Body of pancreas (tissue), 4 donors: ENCODE results near the gene TMEM221. TPM values are rescaled to one million over a fixed set of nuclear protein-coding genes. Genes with fewer than 3 reads are reported as not detected.

ENCODE experiments used
- ATAC-seq: fragments of 150-250 bp; one replicate; pipeline ENCODE4 v1.9.1; 2016
- DNase-seq, 4 donors: peaks; one replicate each; pipeline ENCODE4 v3.0.0-alpha.2; 2019
- H3K27ac ChIP-seq, 4 donors: fragments of 200-600 bp; sonication (generic); 1 replicate in 3 of 4; 2 replicates in 1 of 4; pipeline versions ENCODE4 v1.5.1 to v1.6.1; 2016 to 2019; ENCODE audit warnings: mild to moderate bottlenecking in 1 of 4, mixed read lengths in 1 of 4, moderate library complexity in 1 of 4
- H3K27me3 ChIP-seq, 2 donors: fragments of 200-600 bp; sonication (generic); one replicate each; pipeline ENCODE4 v1.6.0; 2016; ENCODE audit warnings: mild to moderate bottlenecking in 1 of 2
- H3K36me3 ChIP-seq, 2 donors: fragments of 200-600 bp; sonication (generic); replicated peaks in 1 of 2; 2 replicates each; pipeline ENCODE4 v1.5.1; 2016; ENCODE audit warnings: low read depth in 2 of 2; ENCODE audit not compliant: insufficient read depth in 1 of 2
- H3K4me1 ChIP-seq: fragments of 200-600 bp; sonication (generic); one replicate; pipeline ENCODE4 v1.6.0; 2016
- H3K4me3 ChIP-seq, 2 donors: fragments of 200-600 bp; sonication (generic); 1 replicate in 1 of 2; 2 replicates in 1 of 2; pipeline ENCODE4 v1.5.1; 2016 to 2019
- H3K9me3 ChIP-seq, 3 donors: fragments of 200-600 bp; sonication (generic); 1 replicate in 2 of 3; 2 replicates in 1 of 3; pipeline ENCODE4 v1.5.1; 2016
- CTCF ChIP-seq, 7 experiments: fragments of 450-650 bp in 4 of 7; fragments of 200-600 bp in 3 of 7; sonication (generic) in 3 of 7; IDR thresholded peaks; one replicate each; pipeline ENCODE4 v1.5.1; 2016 to 2019; ENCODE audit warnings: antibody characterized with exemption in 7 of 7
- POLR2A ChIP-seq, 3 donors: fragments of 450-650 bp; IDR thresholded peaks; one replicate each; pipeline ENCODE4 v1.6.1; 2016; ENCODE audit warnings: antibody characterized with exemption in 3 of 3, mild to moderate bottlenecking in 2 of 3
- WGBS, 2 donors: methylation state at CpG; one replicate each; pipeline ENCODE4 v1.1.5; 2017; 5-methylcytosine and 5-hydroxymethylcytosine counted together
- intact Hi-C: fragments of 100-400 bp; cut with DNase I; formaldehyde crosslinking; loops from one replicate; pipeline ENCODE4 v1.15.1; 2023
- total RNA-seq, 2 donors: library from RNA; depleted of rRNA; stranded (reverse); fragments of >200 nt; gene quantifications; one replicate each; pipeline ENCODE4 v1.1.0, GENCODE V29; 2016

The TMEM221 gene
- total RNA-seq, 2 donors from 2014 or later, result 0.52 TPM; not detected in 1

- H3K9me3 ChIP-seq, result no peaks in the 10 kb centered on the region
- TF ChIP-seq POLR2A (IDR thresholded peaks at IDR 0.05), result no peak
- TF ChIP-seq CTCF (IDR thresholded peaks at IDR 0.05), result no peak
- H3K4me3 ChIP-seq, result no peak overlapping the region
- DNase-seq, result no peak
- no peaks in the 10 kb centered on the region for H3K36me3 ChIP-seq
- intact Hi-C loops, result no loop called here
- no peak overlapping the region for H3K27ac ChIP-seq
- peaks cover 20% of the 10 kb centered on the region for H3K4me1 ChIP-seq
- 75 to 79% methylated on average over 8 to 15 of the region's 18 CpGs for WGBS, 2 donors
- no peak for ATAC-seq
- no peaks in the 10 kb centered on the region for H3K27me3 ChIP-seq
Observed at GRCh38 chr19:17487284-17488121, 39.0 kb upstream of the TMEM221 start.

- ATAC-seq (no peak), DNase-seq (no peak)
- peaks cover 20% of the 10 kb centered on the region for H3K4me1 ChIP-seq
- no peaks in the 10 kb centered on the region for H3K9me3 ChIP-seq
- H3K4me3 ChIP-seq, result no peak overlapping the region
- no peaks in the 10 kb centered on the region for H3K27me3 ChIP-seq
- intact Hi-C loops, result no loop called here
- 94 to 95% methylated on average over 9 to 57 of the region's 58 CpGs for WGBS, 2 donors
- H3K27ac ChIP-seq, result no peak overlapping the region
- TF ChIP-seq CTCF (IDR thresholded peaks at IDR 0.05) (no peak), POLR2A (IDR thresholded peaks at IDR 0.05) (no peak)
- no peaks in the 10 kb centered on the region for H3K36me3 ChIP-seq
Observed at GRCh38 chr19:17486545-17487240, 38.2 kb upstream of the TMEM221 start.

DNA sequence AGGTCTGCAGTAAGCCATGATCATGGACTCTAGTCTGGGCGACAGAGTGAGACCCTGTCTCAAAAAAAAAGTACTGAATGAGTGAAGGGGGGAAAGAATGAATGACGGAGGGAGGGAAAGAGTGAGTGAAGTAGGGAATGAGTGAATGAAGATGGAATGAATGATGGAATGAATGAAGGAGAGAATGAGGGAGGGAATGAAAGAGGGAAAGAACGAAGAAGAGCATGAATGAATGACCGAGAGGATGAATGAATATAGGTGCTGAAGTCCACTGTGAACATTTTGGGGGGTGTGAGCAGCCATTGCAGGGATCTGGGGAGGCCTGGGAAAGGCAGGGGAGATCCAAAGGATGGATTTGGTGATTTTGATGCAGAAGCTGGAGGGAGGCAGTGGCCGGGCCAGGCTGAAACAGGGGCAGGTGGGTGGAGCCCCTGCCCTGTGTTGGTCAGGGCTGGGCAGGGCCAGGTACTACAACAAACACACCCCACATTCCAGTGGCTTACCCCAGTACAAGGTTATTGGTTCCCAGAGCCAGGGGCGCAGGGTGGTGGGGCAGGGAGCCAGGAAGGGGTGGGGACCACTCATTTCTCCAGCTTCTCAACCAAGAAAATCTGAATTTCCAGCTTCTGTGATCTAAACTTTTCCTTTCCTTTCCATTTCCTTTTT, 36.2 kb upstream of the TMEM221 start:
- WGBS, 2 donors, result 93 to 94% methylated on average over 6 of the region's 6 CpGs
- DNase-seq, result no peak
- H3K27ac ChIP-seq, result no peak overlapping the region
- no peak for ATAC-seq
- H3K4me1 ChIP-seq, result peaks cover 20% of the 10 kb centered on the region
- no peaks in the 10 kb centered on the region for H3K36me3 ChIP-seq
- intact Hi-C loops, result no loop called here
- no peak overlapping the region for H3K4me3 ChIP-seq
- no peak for TF ChIP-seq CTCF (IDR thresholded peaks at IDR 0.05)
- TF ChIP-seq POLR2A (IDR thresholded peaks at IDR 0.05), result no peak
- H3K27me3 ChIP-seq, result no peaks in the 10 kb centered on the region
- no peaks in the 10 kb centered on the region for H3K9me3 ChIP-seq

- no peaks in the 10 kb centered on the region for H3K27me3 ChIP-seq
- DNase-seq (no peak), ATAC-seq (no peak)
- no peak overlapping the region for H3K27ac ChIP-seq
- intact Hi-C loops, result no loop called here
- no peak for TF ChIP-seq CTCF (IDR thresholded peaks at IDR 0.05)
- no peak for TF ChIP-seq POLR2A (IDR thresholded peaks at IDR 0.05)
- H3K4me1 ChIP-seq, result peaks cover 11% of the 10 kb centered on the region
- 93 to 95% methylated on average over 10 of the region's 10 CpGs for WGBS, 2 donors
- H3K36me3 ChIP-seq, result no peaks in the 10 kb centered on the region
- H3K4me3 ChIP-seq, result no peak overlapping the region
- no peaks in the 10 kb centered on the region for H3K9me3 ChIP-seq
Observed at GRCh38 chr19:17483605-17484002, 35.1 kb upstream of the TMEM221 start.
